GM10266 (cell line): ENCODE results near the gene CHAC1.

ENCODE experiments used
- DNase-seq: peaks from one replicate; pipeline ENCODE4 v3.0.0; 2012; ENCODE audit errors: extremely low spot score
- CTCF ChIP-seq: IDR thresholded peaks from 2 replicates; pipeline ENCODE4 v1.5.1; 2012; ENCODE audit warnings: mild to moderate bottlenecking, low read depth; ENCODE audit not compliant: control insufficient read depth, insufficient read depth; ENCODE audit errors: missing control alignments

Gene CHAC1

GRCh38 chr15:40941068-40941527 lies 12.2 kb upstream of the CHAC1 start:
- DNase-seq, result no peak
- no peak for TF ChIP-seq CTCF

- DNase-seq, result peak; percentile 94
These were observed 11.5 kb upstream of the CHAC1 start for GRCh38 chr15:40941528-40942336.

GRCh38 chr15:40942337-40942854 lies 10.9 kb upstream of the CHAC1 start:
- no peak for TF ChIP-seq CTCF
- no peak for DNase-seq

More at GRCh38 chr15:40941528-40942336, 11.5 kb upstream of the CHAC1 start:
- peak; percentile 87 for TF ChIP-seq CTCF

GRCh38 chr15:40942878-40943277 lies 10.4 kb upstream of the CHAC1 start:
- DNase-seq, result no peak
- TF ChIP-seq CTCF, result no peak

- TF ChIP-seq CTCF, result no peak
- DNase-seq, result no peak
These were observed 9.4 kb upstream of the CHAC1 start for GRCh38 chr15:40943764-40944365.

GRCh38 chr15:40944510-40945296 lies 8.6 kb upstream of the CHAC1 start:
- TF ChIP-seq CTCF, result no peak
- no peak for DNase-seq
